ENCODE data around the gene SRSF10. TPM values are rescaled to one million over a fixed set of nuclear protein-coding genes. Genes with fewer than 3 reads are reported as not detected.
A peak's percentile ranks its signal among the peaks of the same experiment; 100 is the strongest.
"Not testable (repeated sequence)": the region's sequence is repeated elsewhere in the genome, so short reads cannot be mapped to it uniquely, and the experiment has no call there.

The SRSF10 gene
- total and polyA plus RNA-seq, 9 donors = 77.4 to 141 (median 107) TPM

GRCh38 chr1:23999156-23999671 is 19.1 kb upstream of the SRSF10 start:
- Histone ChIP-seq H3K4me1 (ENCODE audit: control insufficient read depth, insufficient read depth, low read length) (peaks cover 5% of the 10 kb centered on the region), H3K9me3 (replicated peaks; ENCODE audit: control insufficient read depth, low read depth, low read length) (no peaks in the 10 kb centered on the region), H3K36me3 (ENCODE audit: control insufficient read depth, insufficient read depth, low read length) (no peaks in the 10 kb centered on the region), H3K27me3 (ENCODE audit: control insufficient read depth, insufficient read depth, low read length) (peaks cover under 1% of the 10 kb centered on the region), H3K27ac (ENCODE audit: low read length) (no peak overlapping the region), H3K4me3 (ENCODE audit: low read length) (no peak overlapping the region)
- no peak for DNase-seq
- no CpG with 5 or more reads among the region's 3 CpGs for WGBS (ENCODE audit: insufficient coverage)

DNA sequence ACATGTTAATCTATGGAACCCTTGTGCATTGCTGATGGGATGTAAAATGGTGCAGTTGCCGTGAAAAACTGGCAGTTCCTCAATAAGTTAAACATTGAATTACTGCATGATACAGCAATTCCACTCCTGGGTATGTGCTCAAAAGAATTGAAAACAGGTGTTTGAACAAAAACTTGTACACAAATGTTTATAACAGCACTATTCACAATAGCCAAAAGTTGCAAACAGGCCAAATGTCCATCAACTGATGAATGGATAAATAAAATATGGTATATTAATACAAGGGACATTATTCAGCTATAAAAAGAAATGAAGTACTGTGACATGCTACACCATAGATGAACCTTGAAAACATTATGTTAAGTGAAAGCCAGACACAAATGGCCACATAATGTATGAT is 17.7 kb upstream of the SRSF10 start:
- no peak overlapping the region for H3K4me3 ChIP-seq (ENCODE audit: low read length)
- H3K9me3 ChIP-seq (replicated peaks; ENCODE audit: control insufficient read depth, low read depth, low read length) = no peaks in the 10 kb centered on the region
- peak; percentile 71 for DNase-seq
- H3K27ac ChIP-seq (ENCODE audit: low read length) = no peak overlapping the region
- no CpG with 5 or more reads among the region's 1 CpG for WGBS (ENCODE audit: insufficient coverage)
- H3K27me3 ChIP-seq (ENCODE audit: control insufficient read depth, insufficient read depth, low read length) = no peaks in the 10 kb centered on the region
- H3K36me3 ChIP-seq (ENCODE audit: control insufficient read depth, insufficient read depth, low read length) = no peaks in the 10 kb centered on the region
- no peaks in the 10 kb centered on the region for H3K4me1 ChIP-seq (ENCODE audit: control insufficient read depth, insufficient read depth, low read length)

DNA sequence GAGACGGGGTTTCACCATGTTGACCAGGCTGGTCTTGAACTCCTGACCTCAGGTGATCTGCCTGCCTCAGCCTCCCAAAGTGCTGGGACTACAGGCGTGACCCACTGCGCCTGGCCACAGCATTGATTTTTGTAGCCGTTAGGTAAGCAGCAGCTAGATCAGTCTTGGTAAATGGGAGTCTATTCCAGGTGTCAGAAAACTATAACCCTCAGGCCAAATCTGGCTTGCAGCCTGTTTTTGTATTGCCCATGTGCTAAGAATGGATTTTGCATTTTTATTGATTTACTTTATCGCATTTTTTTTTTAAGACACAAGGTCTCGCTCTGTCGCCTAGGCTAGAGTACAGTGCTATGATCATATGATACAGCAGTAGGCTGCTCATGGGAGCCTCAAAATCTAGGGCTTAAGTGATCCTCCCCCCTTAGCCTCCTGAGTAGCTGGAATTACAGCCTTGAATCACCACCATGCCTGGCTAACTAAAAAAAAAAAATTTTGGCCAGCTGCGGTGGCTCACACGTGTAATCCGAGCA is 16.6 kb upstream of the SRSF10 start:
- WGBS (ENCODE audit: insufficient coverage) = 100% methylated on average over 2 of the region's 10 CpGs

DNA sequence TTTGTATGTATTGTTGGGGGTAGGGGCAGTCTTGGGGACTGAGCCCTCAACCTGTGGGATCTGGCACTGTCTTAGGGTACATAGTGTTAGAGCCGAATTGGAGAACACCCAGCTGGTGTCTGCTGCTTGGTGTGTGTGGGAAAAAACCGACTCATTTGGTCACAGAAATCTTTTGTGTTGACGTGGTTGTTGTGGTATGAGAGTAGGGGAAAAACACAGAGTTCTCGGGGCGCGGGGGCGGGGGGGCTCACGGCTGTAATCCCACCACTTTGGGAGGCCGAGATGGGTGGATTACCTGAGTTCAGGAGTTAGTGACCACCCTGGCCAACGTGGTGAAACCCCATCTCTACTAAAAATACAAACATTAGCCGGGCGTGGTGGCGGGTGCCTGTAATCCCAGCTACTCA is 15.3 kb upstream of the SRSF10 start:
- Histone ChIP-seq H3K27ac (ENCODE audit: low read length) (no peak overlapping the region), H3K36me3 (ENCODE audit: control insufficient read depth, insufficient read depth, low read length) (no peaks in the 10 kb centered on the region), H3K27me3 (ENCODE audit: control insufficient read depth, insufficient read depth, low read length) (no peaks in the 10 kb centered on the region), H3K4me1 (ENCODE audit: control insufficient read depth, insufficient read depth, low read length) (no peaks in the 10 kb centered on the region), H3K9me3 (replicated peaks; ENCODE audit: control insufficient read depth, low read depth, low read length) (no peaks in the 10 kb centered on the region), H3K4me3 (ENCODE audit: low read length) (no peak overlapping the region)
- no peak for DNase-seq
- 63% methylated on average over 2 of the region's 13 CpGs for WGBS (ENCODE audit: insufficient coverage)

More for the DNA sequence above, 16.6 kb upstream of the SRSF10 start:
- no peak for DNase-seq
- Histone ChIP-seq H3K9me3 (replicated peaks; ENCODE audit: control insufficient read depth, low read depth, low read length) (no peaks in the 10 kb centered on the region), H3K4me3 (ENCODE audit: low read length) (no peak overlapping the region), H3K4me1 (ENCODE audit: control insufficient read depth, insufficient read depth, low read length) (no peaks in the 10 kb centered on the region), H3K36me3 (ENCODE audit: control insufficient read depth, insufficient read depth, low read length) (no peaks in the 10 kb centered on the region), H3K27me3 (ENCODE audit: control insufficient read depth, insufficient read depth, low read length) (no peaks in the 10 kb centered on the region), H3K27ac (ENCODE audit: low read length) (no peak overlapping the region)

DNA sequence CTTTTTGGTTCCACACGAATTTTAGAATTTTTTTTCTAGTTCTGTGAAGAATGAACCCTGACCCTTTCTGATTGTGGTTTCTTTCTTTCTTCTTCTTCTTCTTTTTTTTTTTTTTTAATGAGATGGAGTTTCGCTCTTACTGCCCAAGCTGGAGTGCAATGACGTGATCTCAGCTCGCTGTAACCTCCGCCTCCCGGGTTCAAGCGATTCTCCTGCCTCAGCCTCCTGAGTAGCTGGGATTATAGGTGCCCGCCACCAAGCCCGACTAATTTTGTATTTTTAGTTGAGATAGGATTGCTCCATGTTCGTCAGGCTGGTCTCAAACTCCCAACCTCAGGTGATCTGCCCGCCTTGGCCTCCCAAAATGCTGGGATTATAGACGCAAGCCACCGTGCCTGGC is 11.9 kb upstream of the SRSF10 start:
- 81% methylated on average over 7 of the region's 13 CpGs for WGBS (ENCODE audit: insufficient coverage)
- H3K9me3 ChIP-seq (replicated peaks; ENCODE audit: control insufficient read depth, low read depth, low read length); H3K27me3 ChIP-seq (ENCODE audit: control insufficient read depth, insufficient read depth, low read length); H3K36me3 ChIP-seq (ENCODE audit: control insufficient read depth, insufficient read depth, low read length); H3K4me3 ChIP-seq (ENCODE audit: low read length); DNase-seq; H3K27ac ChIP-seq (ENCODE audit: low read length); H3K4me1 ChIP-seq (ENCODE audit: control insufficient read depth, insufficient read depth, low read length): not testable (repeated sequence)

- DNase-seq = no peak
- WGBS (ENCODE audit: insufficient coverage) = 100% methylated on average over 1 of the region's 3 CpGs
Measured at GRCh38 chr1:23989263-23989662, 9.1 kb upstream of the SRSF10 start.

GRCh38 chr1:23987038-23987437 is 6.9 kb upstream of the SRSF10 start:
- H3K27me3 ChIP-seq (ENCODE audit: control insufficient read depth, insufficient read depth, low read length); DNase-seq; H3K4me1 ChIP-seq (ENCODE audit: control insufficient read depth, insufficient read depth, low read length); H3K9me3 ChIP-seq (replicated peaks; ENCODE audit: control insufficient read depth, low read depth, low read length); H3K4me3 ChIP-seq (ENCODE audit: low read length); H3K36me3 ChIP-seq (ENCODE audit: control insufficient read depth, insufficient read depth, low read length); H3K27ac ChIP-seq (ENCODE audit: low read length): not testable (repeated sequence)
- WGBS (ENCODE audit: insufficient coverage) = no CpG with 5 or more reads among the region's 23 CpGs

More at GRCh38 chr1:23989263-23989662, 9.1 kb upstream of the SRSF10 start:
- H3K36me3 ChIP-seq (ENCODE audit: control insufficient read depth, insufficient read depth, low read length) = no peaks in the 10 kb centered on the region
- peaks cover 4% of the 10 kb centered on the region for H3K4me1 ChIP-seq (ENCODE audit: control insufficient read depth, insufficient read depth, low read length)
- no peak overlapping the region for H3K27ac ChIP-seq (ENCODE audit: low read length)
- no peaks in the 10 kb centered on the region for H3K9me3 ChIP-seq (replicated peaks; ENCODE audit: control insufficient read depth, low read depth, low read length)
- H3K27me3 ChIP-seq (ENCODE audit: control insufficient read depth, insufficient read depth, low read length) = no peaks in the 10 kb centered on the region
- H3K4me3 ChIP-seq (ENCODE audit: low read length) = no peak overlapping the region

- Histone ChIP-seq H3K4me1 (ENCODE audit: control insufficient read depth, insufficient read depth, low read length) (peaks cover 8% of the 10 kb centered on the region), H3K4me3 (ENCODE audit: low read length) (no peak overlapping the region), H3K27ac (ENCODE audit: low read length) (no peak overlapping the region), H3K36me3 (ENCODE audit: control insufficient read depth, insufficient read depth, low read length) (no peaks in the 10 kb centered on the region), H3K27me3 (ENCODE audit: control insufficient read depth, insufficient read depth, low read length) (no peaks in the 10 kb centered on the region), H3K9me3 (replicated peaks; ENCODE audit: control insufficient read depth, low read depth, low read length) (no peaks in the 10 kb centered on the region)
- DNase-seq = peak; percentile 67
- WGBS (ENCODE audit: insufficient coverage) = no CpG with 5 or more reads among the region's 5 CpGs
Measured at GRCh38 chr1:23984417-23985186, 4.5 kb upstream of the SRSF10 start.

- H3K4me3 ChIP-seq (ENCODE audit: low read length) = peak overlapping the region; percentile 44
- H3K36me3 ChIP-seq (ENCODE audit: control insufficient read depth, insufficient read depth, low read length) = peaks cover 15% of the 10 kb centered on the region
- no peaks in the 10 kb centered on the region for H3K27me3 ChIP-seq (ENCODE audit: control insufficient read depth, insufficient read depth, low read length)
- WGBS (ENCODE audit: insufficient coverage) = no CpG with 5 or more reads among the region's 6 CpGs
- H3K27ac ChIP-seq (ENCODE audit: low read length) = peak overlapping the region; percentile 89
- H3K4me1 ChIP-seq (ENCODE audit: control insufficient read depth, insufficient read depth, low read length) = peaks cover 16% of the 10 kb centered on the region
- peak; percentile 58 for DNase-seq
- no peaks in the 10 kb centered on the region for H3K9me3 ChIP-seq (replicated peaks; ENCODE audit: control insufficient read depth, low read depth, low read length)
Measured at GRCh38 chr1:23980728-23981070, 572 bp upstream of the SRSF10 start.

DNA sequence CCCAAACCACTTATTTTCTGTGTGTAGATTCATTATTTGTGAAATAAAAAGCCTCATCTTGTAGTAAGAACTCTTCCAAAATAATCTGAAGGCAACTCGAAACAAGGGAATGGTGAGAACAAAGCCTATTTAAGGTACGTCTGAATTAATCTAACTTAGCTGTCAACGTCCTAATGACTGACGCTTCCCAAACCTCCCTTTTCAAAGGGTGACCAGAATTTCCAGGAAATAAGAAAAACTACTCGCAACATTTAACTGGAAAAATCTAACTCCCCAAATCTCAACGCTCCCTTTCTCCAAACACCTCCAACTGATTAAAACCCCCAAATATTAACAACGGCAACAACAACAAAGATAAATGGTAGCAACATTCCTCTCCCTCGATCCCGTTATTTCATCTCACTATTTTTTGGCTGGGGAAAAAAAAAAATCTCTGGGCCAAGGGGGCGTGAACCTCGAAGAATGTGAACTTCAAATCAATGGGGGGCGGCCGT is 693 bp downstream of the SRSF10 start:
- under 1% methylated on average over 7 of the region's 13 CpGs for WGBS (ENCODE audit: insufficient coverage)
- Histone ChIP-seq H3K9me3 (replicated peaks; ENCODE audit: control insufficient read depth, low read depth, low read length) (no peaks in the 10 kb centered on the region), H3K27me3 (ENCODE audit: control insufficient read depth, insufficient read depth, low read length) (no peaks in the 10 kb centered on the region), H3K4me3 (ENCODE audit: low read length) (peak overlapping the region; percentile 90), H3K4me1 (ENCODE audit: control insufficient read depth, insufficient read depth, low read length) (peaks cover 11% of the 10 kb centered on the region), H3K36me3 (ENCODE audit: control insufficient read depth, insufficient read depth, low read length) (peaks cover 17% of the 10 kb centered on the region), H3K27ac (ENCODE audit: low read length) (peak overlapping the region; percentile 99)
- peak; percentile 85 for DNase-seq

All from muscle of leg (tissue), 11 donors.